Measurements from ENCODE around the gene INKA2.

INKA2 gene

GRCh38 chr1:111739194-111739924 lies at the start of gene INKA2:
Gene INKA2, minus strand, starts transcription at chr1:111739395. Its CDS starts 153 bp downstream, at chr1:111739242.
- H3K4me3 ChIP-seq (ENCODE audit: low read depth, low read length): peak within 1 kb of the TSS; percentile 82
- peaks cover 2% of the 10 kb centered on the region for H3K36me3 ChIP-seq (ENCODE audit: control insufficient read depth, insufficient read depth, low read length)
- H3K4me1 ChIP-seq (ENCODE audit: control insufficient read depth, insufficient read depth, low read length): peaks cover 32% of the 10 kb centered on the region
- no peaks in the 10 kb centered on the region for H3K9me3 ChIP-seq (ENCODE audit: control insufficient read depth, insufficient read depth, low read length)
- peaks cover 12% of the 10 kb centered on the region for H3K27me3 ChIP-seq (ENCODE audit: control insufficient read depth, insufficient read depth, low read length)
- peak within 1 kb of the TSS; percentile 81 for H3K9ac ChIP-seq (ENCODE audit: low read depth, low read length)

GRCh38 chr1:111786669-111787207 lies 47.5 kb upstream of the INKA2 start:
- Histone ChIP-seq H3K27me3 (ENCODE audit: control insufficient read depth, insufficient read depth, low read length) (no peaks in the 10 kb centered on the region), H3K4me3 (ENCODE audit: low read depth, low read length) (no peak overlapping the region), H3K9me3 (ENCODE audit: control insufficient read depth, insufficient read depth, low read length) (no peaks in the 10 kb centered on the region), H3K4me1 (ENCODE audit: control insufficient read depth, insufficient read depth, low read length) (no peaks in the 10 kb centered on the region), H3K36me3 (ENCODE audit: control insufficient read depth, insufficient read depth, low read length) (no peaks in the 10 kb centered on the region), H3K9ac (ENCODE audit: low read depth, low read length) (no peak overlapping the region)

DNA sequence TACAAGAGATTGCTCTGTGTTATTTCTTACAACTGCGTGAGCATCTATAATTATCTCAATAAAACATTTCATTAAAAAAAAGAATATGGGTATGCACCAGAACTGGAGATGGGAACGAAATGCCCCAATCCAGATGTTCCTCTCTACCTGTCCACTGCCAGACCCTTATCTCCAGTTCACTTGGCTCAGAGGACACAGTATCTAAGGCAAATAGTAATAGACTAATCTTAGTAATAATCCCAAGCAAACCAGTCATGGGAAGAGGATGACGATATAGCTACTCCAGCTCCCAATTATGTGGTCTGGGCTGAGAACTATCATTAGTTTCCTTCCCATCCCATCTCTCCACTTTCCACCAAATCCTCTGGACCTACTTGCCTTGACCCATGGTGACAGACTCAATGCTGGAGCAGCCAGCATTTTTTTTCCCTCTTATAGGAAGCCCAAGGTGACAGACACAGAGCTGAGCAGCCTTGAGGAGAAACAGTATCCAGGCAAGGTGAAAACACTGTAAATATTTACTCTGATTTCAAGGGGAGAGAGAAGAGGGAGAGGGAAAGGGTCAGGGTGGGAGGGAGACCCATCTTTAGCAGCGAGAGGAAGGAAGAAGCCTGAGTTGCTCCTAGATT lies 45.2 kb upstream of the INKA2 start:
- Histone ChIP-seq H3K4me1 (ENCODE audit: control insufficient read depth, insufficient read depth, low read length) (no peaks in the 10 kb centered on the region), H3K36me3 (ENCODE audit: control insufficient read depth, insufficient read depth, low read length) (no peaks in the 10 kb centered on the region), H3K4me3 (ENCODE audit: low read depth, low read length) (no peak overlapping the region), H3K9ac (ENCODE audit: low read depth, low read length) (no peak overlapping the region), H3K9me3 (ENCODE audit: control insufficient read depth, insufficient read depth, low read length) (no peaks in the 10 kb centered on the region), H3K27me3 (ENCODE audit: control insufficient read depth, insufficient read depth, low read length) (no peaks in the 10 kb centered on the region)

DNA sequence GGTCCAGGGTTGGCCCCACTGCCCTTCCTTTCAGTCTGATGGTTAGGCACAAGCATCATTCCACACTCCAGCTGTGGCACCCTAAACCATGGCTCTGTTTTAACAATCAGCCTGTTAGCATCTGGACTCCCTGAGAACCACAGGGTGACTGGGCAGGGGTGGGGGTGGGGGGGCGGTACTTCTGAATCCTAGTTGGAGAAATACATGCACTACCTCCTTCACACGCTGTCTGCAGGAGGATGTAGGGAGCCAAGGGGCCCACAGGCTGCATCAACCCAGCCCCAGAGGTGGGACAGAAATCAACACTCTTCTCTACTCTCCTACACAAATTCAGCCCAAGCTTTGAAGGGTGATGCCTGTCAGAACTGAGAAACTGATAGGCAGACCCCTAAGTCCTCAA lies 40.4 kb upstream of the INKA2 start:
- no peaks in the 10 kb centered on the region for H3K4me1 ChIP-seq (ENCODE audit: control insufficient read depth, insufficient read depth, low read length)
- H3K27me3 ChIP-seq (ENCODE audit: control insufficient read depth, insufficient read depth, low read length): no peaks in the 10 kb centered on the region
- H3K9ac ChIP-seq (ENCODE audit: low read depth, low read length): no peak overlapping the region
- no peaks in the 10 kb centered on the region for H3K9me3 ChIP-seq (ENCODE audit: control insufficient read depth, insufficient read depth, low read length)
- H3K4me3 ChIP-seq (ENCODE audit: low read depth, low read length): no peak overlapping the region
- no peaks in the 10 kb centered on the region for H3K36me3 ChIP-seq (ENCODE audit: control insufficient read depth, insufficient read depth, low read length)

DNA sequence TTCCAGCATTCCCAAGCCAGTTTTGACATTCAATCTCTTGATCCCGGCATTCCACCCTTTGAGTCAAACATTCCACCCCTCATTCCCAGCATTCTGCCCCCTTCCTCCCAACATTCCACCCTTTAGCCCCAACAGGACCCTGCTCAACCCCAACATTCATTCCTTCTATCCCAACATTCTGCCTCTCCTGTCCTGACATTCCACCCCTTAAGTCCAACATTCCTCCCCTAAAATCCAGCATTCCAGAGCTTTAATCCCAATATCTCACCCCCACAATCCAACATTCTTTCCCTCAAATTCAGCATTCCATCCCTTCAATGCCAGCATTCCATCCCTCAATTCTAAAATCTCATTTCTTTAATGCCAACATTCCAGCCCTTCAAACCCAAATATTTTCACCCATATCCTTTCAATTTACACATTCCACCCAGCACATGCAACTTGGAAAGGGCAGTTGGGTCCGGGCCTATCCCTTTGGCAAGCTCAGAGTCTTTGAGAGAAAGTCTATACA lies 39.4 kb upstream of the INKA2 start:
- Histone ChIP-seq H3K9ac (ENCODE audit: low read depth, low read length) (no peak overlapping the region), H3K4me3 (ENCODE audit: low read depth, low read length) (no peak overlapping the region), H3K36me3 (ENCODE audit: control insufficient read depth, insufficient read depth, low read length) (no peaks in the 10 kb centered on the region), H3K4me1 (ENCODE audit: control insufficient read depth, insufficient read depth, low read length) (no peaks in the 10 kb centered on the region), H3K27me3 (ENCODE audit: control insufficient read depth, insufficient read depth, low read length) (no peaks in the 10 kb centered on the region), H3K9me3 (ENCODE audit: control insufficient read depth, insufficient read depth, low read length) (no peaks in the 10 kb centered on the region)

DNA sequence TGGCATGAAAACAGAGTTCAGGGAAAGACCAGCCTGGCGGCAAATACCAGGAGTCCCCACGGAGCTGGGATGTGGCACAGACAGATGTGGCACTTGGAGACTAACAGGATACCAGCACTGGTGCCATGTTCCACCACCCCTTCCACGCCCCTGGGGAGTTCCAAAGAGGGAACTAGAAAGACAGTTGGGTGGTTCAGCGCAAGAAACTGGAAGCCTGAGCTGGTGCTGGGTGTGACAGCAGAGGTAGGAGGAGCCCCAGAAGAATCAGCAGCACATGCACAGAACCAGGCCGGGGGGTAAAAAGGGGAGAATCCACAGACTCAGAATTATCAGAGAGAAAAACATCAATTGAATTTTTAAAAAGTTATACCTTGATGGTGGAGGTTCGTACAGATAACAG lies 38.9 kb upstream of the INKA2 start:
- H3K4me3 ChIP-seq (ENCODE audit: low read depth, low read length): no peak overlapping the region
- no peak overlapping the region for H3K9ac ChIP-seq (ENCODE audit: low read depth, low read length)
- H3K27me3 ChIP-seq (ENCODE audit: control insufficient read depth, insufficient read depth, low read length): no peaks in the 10 kb centered on the region
- H3K4me1 ChIP-seq (ENCODE audit: control insufficient read depth, insufficient read depth, low read length): no peaks in the 10 kb centered on the region
- no peaks in the 10 kb centered on the region for H3K36me3 ChIP-seq (ENCODE audit: control insufficient read depth, insufficient read depth, low read length)
- no peaks in the 10 kb centered on the region for H3K9me3 ChIP-seq (ENCODE audit: control insufficient read depth, insufficient read depth, low read length)

DNA sequence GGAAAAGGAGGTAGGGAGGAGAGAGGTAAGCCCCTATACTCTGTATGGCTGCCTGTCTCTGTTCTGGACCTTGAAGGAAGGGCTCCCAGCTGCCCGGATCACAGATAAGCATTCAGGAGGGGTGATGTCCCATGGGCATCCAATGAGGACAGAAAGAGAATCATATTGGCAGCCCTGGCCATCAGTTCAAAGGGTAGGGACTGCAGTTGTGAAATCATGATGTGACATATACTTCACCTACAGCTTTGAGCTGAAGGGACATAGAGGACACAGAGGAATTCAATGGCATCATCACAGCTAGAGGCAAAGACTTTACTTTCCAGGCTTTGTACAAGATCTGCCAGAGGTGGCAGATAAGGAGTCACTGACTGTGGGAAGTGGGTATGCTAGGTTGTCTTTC lies 38.1 kb upstream of the INKA2 start:
- no peaks in the 10 kb centered on the region for H3K4me1 ChIP-seq (ENCODE audit: control insufficient read depth, insufficient read depth, low read length)
- H3K4me3 ChIP-seq (ENCODE audit: low read depth, low read length): no peak overlapping the region
- H3K9ac ChIP-seq (ENCODE audit: low read depth, low read length): no peak overlapping the region
- no peaks in the 10 kb centered on the region for H3K9me3 ChIP-seq (ENCODE audit: control insufficient read depth, insufficient read depth, low read length)
- H3K36me3 ChIP-seq (ENCODE audit: control insufficient read depth, insufficient read depth, low read length): no peaks in the 10 kb centered on the region
- H3K27me3 ChIP-seq (ENCODE audit: control insufficient read depth, insufficient read depth, low read length): no peaks in the 10 kb centered on the region

GRCh38 chr1:111776861-111777260 lies 37.7 kb upstream of the INKA2 start:
- Histone ChIP-seq H3K9ac (ENCODE audit: low read depth, low read length) (no peak overlapping the region), H3K36me3 (ENCODE audit: control insufficient read depth, insufficient read depth, low read length) (no peaks in the 10 kb centered on the region), H3K4me1 (ENCODE audit: control insufficient read depth, insufficient read depth, low read length) (no peaks in the 10 kb centered on the region), H3K9me3 (ENCODE audit: control insufficient read depth, insufficient read depth, low read length) (no peaks in the 10 kb centered on the region), H3K27me3 (ENCODE audit: control insufficient read depth, insufficient read depth, low read length) (no peaks in the 10 kb centered on the region), H3K4me3 (ENCODE audit: low read depth, low read length) (no peak overlapping the region)

DNA sequence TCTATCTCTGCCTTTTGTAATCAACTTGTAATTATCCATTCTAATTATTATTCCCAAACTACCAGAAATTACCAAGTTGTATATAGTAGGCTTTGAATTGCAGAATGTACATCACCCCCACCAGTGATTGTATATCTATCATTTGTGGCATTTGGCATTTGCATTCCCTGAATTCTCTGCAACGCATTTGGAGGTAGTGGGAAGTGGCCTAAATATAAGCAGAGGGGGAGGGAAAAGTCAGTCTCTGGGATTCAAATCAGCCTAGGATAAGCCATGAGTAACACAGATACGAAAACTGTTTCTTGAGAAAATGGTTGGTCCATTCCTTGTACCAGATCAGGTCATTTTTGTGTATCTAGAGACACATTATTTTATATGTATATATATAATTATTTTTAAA lies 37.2 kb upstream of the INKA2 start:
- Histone ChIP-seq H3K27me3 (ENCODE audit: control insufficient read depth, insufficient read depth, low read length) (no peaks in the 10 kb centered on the region), H3K36me3 (ENCODE audit: control insufficient read depth, insufficient read depth, low read length) (no peaks in the 10 kb centered on the region), H3K9ac (ENCODE audit: low read depth, low read length) (no peak overlapping the region), H3K4me3 (ENCODE audit: low read depth, low read length) (no peak overlapping the region), H3K4me1 (ENCODE audit: control insufficient read depth, insufficient read depth, low read length) (no peaks in the 10 kb centered on the region), H3K9me3 (ENCODE audit: control insufficient read depth, insufficient read depth, low read length) (no peaks in the 10 kb centered on the region)

- Histone ChIP-seq H3K36me3 (ENCODE audit: control insufficient read depth, insufficient read depth, low read length) (no peaks in the 10 kb centered on the region), H3K4me3 (ENCODE audit: low read depth, low read length) (no peak overlapping the region), H3K9ac (ENCODE audit: low read depth, low read length) (no peak overlapping the region), H3K9me3 (ENCODE audit: control insufficient read depth, insufficient read depth, low read length) (no peaks in the 10 kb centered on the region), H3K4me1 (ENCODE audit: control insufficient read depth, insufficient read depth, low read length) (no peaks in the 10 kb centered on the region), H3K27me3 (ENCODE audit: control insufficient read depth, insufficient read depth, low read length) (no peaks in the 10 kb centered on the region)
These were observed 36.8 kb upstream of the INKA2 start for GRCh38 chr1:111775966-111776365.

GRCh38 chr1:111770916-111771315 lies 31.7 kb upstream of the INKA2 start:
- Histone ChIP-seq H3K4me3 (ENCODE audit: low read depth, low read length) (no peak overlapping the region), H3K9ac (ENCODE audit: low read depth, low read length) (no peak overlapping the region), H3K4me1 (ENCODE audit: control insufficient read depth, insufficient read depth, low read length) (no peaks in the 10 kb centered on the region), H3K27me3 (ENCODE audit: control insufficient read depth, insufficient read depth, low read length) (no peaks in the 10 kb centered on the region), H3K36me3 (ENCODE audit: control insufficient read depth, insufficient read depth, low read length) (peaks cover 7% of the 10 kb centered on the region), H3K9me3 (ENCODE audit: control insufficient read depth, insufficient read depth, low read length) (no peaks in the 10 kb centered on the region)

Measured in iPS-15b (cell line).